Esophagus squamous epithelium (tissue), 5 donors: ENCODE results near the gene LRRC59. TPM values are rescaled to one million over a fixed set of nuclear protein-coding genes. Genes with fewer than 3 reads are reported as not detected.
A peak's percentile ranks its signal among the peaks of the same experiment; 100 is the strongest.

ENCODE experiments used
- DNase-seq: peaks from one replicate; lab custom pipeline; 2025; lab: John Stamatoyannopoulos, UW
- H3K27ac ChIP-seq, 4 donors: fragments of 200-600 bp; sonication (generic); one replicate each; pipeline ENCODE4 v1.5.1; 2016 to 2019; ENCODE audit warnings: mild to moderate bottlenecking in 1 of 4
- H3K27me3 ChIP-seq, 4 donors: fragments of 200-600 bp; sonication (generic); 1 replicate in 3 of 4; 2 replicates in 1 of 4; pipeline versions ENCODE4 v1.5.1 to v1.6.0; 2017 to 2021; ENCODE audit warnings: antibody characterized with exemption in 1 of 4
- H3K36me3 ChIP-seq, 3 donors: fragments of 200-600 bp; sonication (generic); one replicate each; pipeline ENCODE4 v1.5.1; 2016 to 2019
- H3K4me1 ChIP-seq, 3 donors: fragments of 200-600 bp; sonication (generic); one replicate each; pipeline ENCODE4 v1.5.1; 2017 to 2019
- H3K4me3 ChIP-seq, 4 donors: fragments of 200-600 bp; sonication (generic); 1 replicate in 3 of 4; 2 replicates in 1 of 4; pipeline ENCODE4 v1.5.1; 2016 to 2019; ENCODE audit warnings: mild to moderate bottlenecking in 2 of 4, moderate library complexity in 1 of 4
- H3K9me3 ChIP-seq, 3 donors: fragments of 200-600 bp; sonication (generic); one replicate each; pipeline ENCODE4 v1.5.1; 2016 to 2019
- CTCF ChIP-seq, 6 experiments: fragments of 450-650 bp in 4 of 6; fragments of 200-600 bp in 2 of 6; sonication (generic) in 2 of 6; IDR thresholded peaks; one replicate each; pipeline ENCODE4 v1.5.1; 2016 to 2019; ENCODE audit warnings: antibody characterized with exemption in 6 of 6, mild to moderate bottlenecking in 4 of 6, moderate library complexity in 4 of 6
- POLR2A ChIP-seq, 4 donors: fragments of 450-650 bp; IDR thresholded peaks; one replicate each; pipeline ENCODE4 v1.6.1; 2017; ENCODE audit warnings: antibody characterized with exemption in 4 of 4, mild to moderate bottlenecking in 4 of 4, moderate library complexity in 3 of 4
- WGBS, 2 donors: methylation state at CpG; one replicate each; pipeline ENCODE4 v1.1.5; 2018; 5-methylcytosine and 5-hydroxymethylcytosine counted together
- intact Hi-C: fragments of 100-400 bp; cut with DNase I; formaldehyde crosslinking; loops from one replicate; pipeline ENCODE4 v1.15.0; 2022
- total RNA-seq, 4 donors: library from RNA; depleted of rRNA; stranded (reverse); fragments of >200 nt; gene quantifications; one replicate each; pipeline ENCODE4 v1.1.0, GENCODE V29; 2016
- donor health status: DM: yes; HTN: yes; CAD: no.

LRRC59 gene
- total RNA-seq, 4 donors from 2014 or later, result 63.4 to 136 (median 77.9) TPM

- Histone ChIP-seq H3K4me3 (no peak overlapping the region), H3K4me1 (peaks cover 7 to 40% (median 13%) of the 10 kb centered on the region in 3 donors), H3K27me3 (no peaks in the 10 kb centered on the region), H3K27ac (peak overlapping the region in 1 of 4 donors; percentile 3), H3K36me3 (no peaks in the 10 kb centered on the region), H3K9me3 (no peaks in the 10 kb centered on the region)
- intact Hi-C loops, result no loop called here
- WGBS, 2 donors, result 78 to 89% methylated on average over 8 to 10 of the region's 10 CpGs
- DNase-seq, result no peak
- TF ChIP-seq CTCF (IDR thresholded peaks at IDR 0.05) (no peak), POLR2A (IDR thresholded peaks at IDR 0.05) (no peak)
These were observed 43.8 kb upstream of the LRRC59 start for GRCh38 chr17:50440838-50441829.

- intact Hi-C loops, result no loop called here
- WGBS, 2 donors, result 41 to 49% methylated on average over 2 to 3 of the region's 4 CpGs
- TF ChIP-seq POLR2A (IDR thresholded peaks at IDR 0.05), result no peak
- no peak for TF ChIP-seq CTCF (IDR thresholded peaks at IDR 0.05)
- no peaks in the 10 kb centered on the region for H3K27me3 ChIP-seq
- no peak for DNase-seq
- H3K4me1 ChIP-seq, result peaks cover 7 to 40% (median 13%) of the 10 kb centered on the region in 3 donors
- H3K27ac ChIP-seq, result peak overlapping the region in 2 of 4 donors; percentile 3 to 36
- H3K4me3 ChIP-seq, result no peak overlapping the region
- H3K9me3 ChIP-seq, result no peaks in the 10 kb centered on the region
- H3K36me3 ChIP-seq, result no peaks in the 10 kb centered on the region
These were observed 43.0 kb upstream of the LRRC59 start for GRCh38 chr17:50440172-50440837.

GRCh38 chr17:50439008-50439407 lies 41.7 kb upstream of the LRRC59 start:
- WGBS, 2 donors, result 88 to 98% methylated on average over 4 of the region's 4 CpGs
- Histone ChIP-seq H3K27ac (no peak overlapping the region), H3K4me1 (peaks cover 7 to 36% (median 13%) of the 10 kb centered on the region in 3 donors), H3K36me3 (no peaks in the 10 kb centered on the region), H3K27me3 (no peaks in the 10 kb centered on the region), H3K9me3 (no peaks in the 10 kb centered on the region), H3K4me3 (no peak overlapping the region)
- intact Hi-C loops, result no loop called here
- TF ChIP-seq CTCF (IDR thresholded peaks at IDR 0.05), result no peak
- no peak for TF ChIP-seq POLR2A (IDR thresholded peaks at IDR 0.05)
- DNase-seq, result no peak

GRCh38 chr17:50437409-50437808 lies 40.1 kb upstream of the LRRC59 start:
- peaks cover 0 to under 1% (median 0%) of the 10 kb centered on the region in 3 donors for H3K36me3 ChIP-seq
- no peak overlapping the region for H3K27ac ChIP-seq
- WGBS, 2 donors, result 95 to 98% methylated on average over 4 of the region's 4 CpGs
- H3K4me3 ChIP-seq, result no peak overlapping the region
- H3K4me1 ChIP-seq, result peaks cover under 1 to 20% (median 4%) of the 10 kb centered on the region in 3 donors
- H3K27me3 ChIP-seq, result no peaks in the 10 kb centered on the region
- H3K9me3 ChIP-seq, result no peaks in the 10 kb centered on the region
- intact Hi-C loops, result no loop called here
- DNase-seq, result no peak
- TF ChIP-seq POLR2A (IDR thresholded peaks at IDR 0.05) (no peak), CTCF (IDR thresholded peaks at IDR 0.05) (no peak)
